ENCODE results near the gene SLC66A3.

- TF ChIP-seq POLR2AphosphoS5 (IDR thresholded peaks at IDR 0.05): no peak
- no peak for TF ChIP-seq CTCF (IDR thresholded peaks at IDR 0.05)
- no peak for TF ChIP-seq POLR2A (IDR thresholded peaks at IDR 0.05)
These were observed 36.5 kb upstream of the SLC66A3 start for GRCh38 chr2:11118761-11119160.

All from breast epithelium (tissue), 3 donors.